Measurements from ENCODE around the gene CLASP1.

- no peak for TF ChIP-seq CTCF (IDR thresholded peaks at IDR 0.05)
- TF ChIP-seq POLR2A (IDR thresholded peaks at IDR 0.05), result no peak
- TF ChIP-seq POLR2AphosphoS5 (IDR thresholded peaks at IDR 0.05), result no peak
Measured at GRCh38 chr2:121634354-121635307, 14.6 kb downstream of the CLASP1 start.
